Smooth muscle cell (in vitro differentiated cells): ENCODE measurements around the gene RIMBP2. TPM values are rescaled to one million over a fixed set of nuclear protein-coding genes. Genes with fewer than 3 reads are reported as not detected.

ENCODE experiments used
- DNase-seq: peaks from one replicate; lab custom pipeline; 2025; ENCODE audit not compliant: unreplicated experiment; lab: John Stamatoyannopoulos, UW
- H2AFZ ChIP-seq: fragments of 200-600 bp; sonication (generic); 2 replicates; pipeline ENCODE4 v1.6.0; 2016; ENCODE audit warnings: antibody characterized with exemption, low read depth, mild to moderate bottlenecking
- H3F3A ChIP-seq: fragments of 200-600 bp; sonication (generic); 2 replicates; pipeline ENCODE4 v1.6.0; 2017; ENCODE audit warnings: antibody characterized with exemption, low read depth
- H3K27ac ChIP-seq: fragments of 200-600 bp; sonication (generic); 2 replicates; pipeline ENCODE4 v1.5.1; 2016; ENCODE audit warnings: low read depth, mild to moderate bottlenecking
- H3K27me3 ChIP-seq: fragments of 200-600 bp; sonication (generic); 2 replicates; pipeline ENCODE4 v1.6.1; 2016; ENCODE audit warnings: low read depth, mild to moderate bottlenecking
- H3K36me3 ChIP-seq: fragments of 200-600 bp; sonication (generic); 2 replicates; pipeline ENCODE4 v1.5.1; 2016; ENCODE audit warnings: low read depth
- H3K4me1 ChIP-seq: fragments of 200-600 bp; sonication (generic); 2 replicates; pipeline ENCODE4 v1.5.1; 2016; ENCODE audit warnings: low read depth
- H3K4me2 ChIP-seq: fragments of 200-600 bp; sonication (generic); 2 replicates; pipeline ENCODE4 v1.6.0; 2016; ENCODE audit warnings: mild to moderate bottlenecking
- H3K4me3 ChIP-seq: fragments of 200-600 bp; sonication (generic); 2 replicates; pipeline ENCODE4 v1.5.1; 2016; ENCODE audit warnings: mild to moderate bottlenecking
- H3K79me2 ChIP-seq: fragments of 200-600 bp; sonication (generic); 2 replicates; pipeline ENCODE4 v1.6.0; 2016; ENCODE audit warnings: low read depth, mild to moderate bottlenecking
- H3K9ac ChIP-seq: fragments of 200-600 bp; sonication (generic); 2 replicates; pipeline ENCODE4 v1.6.0; 2016; ENCODE audit warnings: low read depth
- H3K9me3 ChIP-seq: fragments of 200-600 bp; sonication (generic); replicated peaks from 2 replicates; pipeline ENCODE4 v1.5.1; 2016; ENCODE audit warnings: low read depth
- H4K20me1 ChIP-seq: fragments of 200-600 bp; sonication (generic); 2 replicates; pipeline ENCODE4 v1.6.0; 2016; ENCODE audit warnings: low read depth
- CTCF ChIP-seq: fragments of 200-600 bp; sonication (generic); IDR thresholded peaks from 2 replicates; pipeline ENCODE4 v1.5.1; 2017; ENCODE audit warnings: borderline replicate concordance, mild to moderate bottlenecking, antibody characterized with exemption; ENCODE audit not compliant: insufficient read depth, poor library complexity, severe bottlenecking
- WGBS: methylation state at CpG from one replicate; pipeline ENCODE4 v1.1.7; 2016; ENCODE audit warnings: low lambda C conversion rate; 5-methylcytosine and 5-hydroxymethylcytosine counted together
- polyA plus RNA-seq: library from polyadenylated mRNA; unstranded; fragments of >200 nt; fragmentation: Nextera tagmentation; extraction: Ambion mirVana; gene quantifications from 2 replicates; pipeline ENCODE4 v1.2.1, GENCODE V29; 2016
- total RNA-seq: library from RNA; depleted of rRNA; stranded (reverse); fragments of >200 nt; gene quantifications from 2 replicates; pipeline ENCODE4 v1.2.3, GENCODE V29; 2014

RIMBP2 gene
- total and polyA plus RNA-seq, 2 experiments from 2014 or later = 2.3 TPM; not detected in 1

DNA sequence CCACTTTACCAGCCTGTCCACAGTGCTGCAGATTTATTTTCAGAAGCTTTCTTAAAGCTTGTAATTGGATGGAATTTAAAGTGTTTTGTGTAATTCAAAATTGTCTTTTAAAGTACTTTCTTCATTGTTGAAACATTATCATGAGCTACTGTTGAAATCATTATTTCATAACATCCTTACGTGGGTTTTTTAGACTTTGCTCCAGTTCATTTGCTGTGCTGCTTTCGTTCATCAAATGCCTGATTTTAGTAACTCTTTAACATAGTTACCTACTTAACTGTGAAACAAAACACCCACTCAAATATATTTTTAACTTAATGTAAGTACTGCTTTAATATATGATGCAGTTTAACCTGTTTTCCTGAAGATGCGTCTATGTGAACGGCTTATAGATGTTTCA, 330.9 kb downstream of the RIMBP2 start:
- Histone ChIP-seq H3K9ac (no peak overlapping the region), H3K27me3 (no peaks in the 10 kb centered on the region), H3F3A (no peaks in the 10 kb centered on the region), H3K79me2 (no peaks in the 10 kb centered on the region), H3K4me2 (no peak overlapping the region), H3K27ac (no peak overlapping the region), H3K9me3 (no peaks in the 10 kb centered on the region), H3K4me1 (no peaks in the 10 kb centered on the region), H4K20me1 (no peaks in the 10 kb centered on the region), H3K4me3 (no peak overlapping the region), H3K36me3 (no peaks in the 10 kb centered on the region), H2AFZ (no peak overlapping the region)
- WGBS = 94% methylated on average over 4 of the region's 4 CpGs
- no peak for TF ChIP-seq CTCF
- no peak for DNase-seq

- Histone ChIP-seq H2AFZ (no peak overlapping the region), H3K36me3 (no peaks in the 10 kb centered on the region), H3K27ac (no peak overlapping the region), H3K9me3 (no peaks in the 10 kb centered on the region), H4K20me1 (no peaks in the 10 kb centered on the region), H3K4me3 (no peak overlapping the region), H3K79me2 (no peaks in the 10 kb centered on the region), H3K9ac (no peak overlapping the region), H3K4me1 (no peaks in the 10 kb centered on the region), H3F3A (no peaks in the 10 kb centered on the region), H3K27me3 (no peaks in the 10 kb centered on the region), H3K4me2 (no peak overlapping the region)
- TF ChIP-seq CTCF = no peak
- 80% methylated on average over 3 of the region's 3 CpGs for WGBS
- no peak for DNase-seq
Observed at GRCh38 chr12:130384234-130384633, 331.9 kb downstream of the RIMBP2 start.

- no peak overlapping the region for H3K4me3 ChIP-seq
- TF ChIP-seq CTCF = no peak
- no peaks in the 10 kb centered on the region for H3K79me2 ChIP-seq
- H3K4me2 ChIP-seq = no peak overlapping the region
- DNase-seq = no peak
- no peaks in the 10 kb centered on the region for H3F3A ChIP-seq
- no peaks in the 10 kb centered on the region for H3K36me3 ChIP-seq
- H3K9ac ChIP-seq = no peak overlapping the region
- no peaks in the 10 kb centered on the region for H3K9me3 ChIP-seq
- WGBS = 91% methylated on average over 2 of the region's 2 CpGs
- no peaks in the 10 kb centered on the region for H3K4me1 ChIP-seq
- H4K20me1 ChIP-seq = no peaks in the 10 kb centered on the region
- no peaks in the 10 kb centered on the region for H3K27me3 ChIP-seq
- H2AFZ ChIP-seq = no peak overlapping the region
- no peak overlapping the region for H3K27ac ChIP-seq
Observed at GRCh38 chr12:130382818-130383217, 333.3 kb downstream of the RIMBP2 start.
